Omental fat pad (tissue), 4 donors: ENCODE measurements around the gene NAA11. TPM values are rescaled to one million over a fixed set of nuclear protein-coding genes. Genes with fewer than 3 reads are reported as not detected.

Experiments used
- ATAC-seq: fragments of 150-250 bp; one replicate; pipeline ENCODE4 v1.9.1; 2016; ENCODE audit warnings: mild to moderate bottlenecking, moderate library complexity; ENCODE audit not compliant: low FRiP score
- DNase-seq: peaks from one replicate; pipeline ENCODE4 v3.0.0-alpha.2; 2019; ENCODE audit warnings: low spot score
- CTCF ChIP-seq, 3 donors: fragments of 450-650 bp; IDR thresholded peaks; one replicate each; pipeline ENCODE4 v1.5.1; 2016 to 2017; ENCODE audit warnings: antibody characterized with exemption in 3 of 3, mild to moderate bottlenecking in 3 of 3, moderate library complexity in 2 of 3
- total RNA-seq, 4 donors: library from RNA; depleted of rRNA; stranded (reverse); fragments of >200 nt; gene quantifications; one replicate each; pipeline ENCODE4 v1.1.0, GENCODE V29; 2016

The NAA11 gene
- total RNA-seq, 4 donors from 2014 or later: not detected

- DNase-seq (no peak), ATAC-seq (no peak)
- TF ChIP-seq CTCF (IDR thresholded peaks at IDR 0.05): no peak
These were observed 27.8 kb downstream of the NAA11 start for GRCh38 chr4:79298027-79298426.

- no peak for TF ChIP-seq CTCF (IDR thresholded peaks at IDR 0.05)
- no peak for ATAC-seq
- no peak for DNase-seq
These were observed 28.4 kb downstream of the NAA11 start for GRCh38 chr4:79297479-79297878.

- no peak for TF ChIP-seq CTCF (IDR thresholded peaks at IDR 0.05)
- ATAC-seq: no peak
- no peak for DNase-seq
These were observed 29.0 kb downstream of the NAA11 start for GRCh38 chr4:79296768-79297428.

- TF ChIP-seq CTCF (IDR thresholded peaks at IDR 0.05): no peak
- no peak for ATAC-seq
- no peak for DNase-seq
These were observed 30.8 kb downstream of the NAA11 start for GRCh38 chr4:79295086-79295485.

GRCh38 chr4:79294064-79294463 is 31.8 kb downstream of the NAA11 start:
- ATAC-seq (no peak), DNase-seq (no peak)
- TF ChIP-seq CTCF (IDR thresholded peaks at IDR 0.05): no peak

- no peak for TF ChIP-seq CTCF (IDR thresholded peaks at IDR 0.05)
- no peak for DNase-seq
- no peak for ATAC-seq
These were observed 33.9 kb downstream of the NAA11 start for GRCh38 chr4:79292008-79292407.

GRCh38 chr4:79290376-79290775 is 35.5 kb downstream of the NAA11 start:
- no peak for TF ChIP-seq CTCF (IDR thresholded peaks at IDR 0.05)
- no peak for ATAC-seq
- no peak for DNase-seq
